GM12873 (cell line): ENCODE results near the gene UTF1.

ENCODE experiments used
- CTCF ChIP-seq: IDR thresholded peaks from 2 replicates; pipeline ENCODE4 v1.5.1; 2012; ENCODE audit warnings: low read depth, mild to moderate bottlenecking, moderate library complexity, low read length, control low read depth; ENCODE audit not compliant: insufficient read depth; ENCODE audit errors: missing control alignments

Gene UTF1

GRCh38 chr10:133230044-133230361, at the start of gene UTF1:
UTF1 (plus strand) TSS chr10:133230217; CDS start chr10:133230289, 72 bp downstream.
- TF ChIP-seq CTCF = no peak

- TF ChIP-seq CTCF = no peak
These were observed 48.9 kb upstream of the UTF1 start for GRCh38 chr10:133180965-133181639.

GRCh38 chr10:133182190-133182589, 47.8 kb upstream of the UTF1 start:
- no peak for TF ChIP-seq CTCF

GRCh38 chr10:133182791-133183645, 47.0 kb upstream of the UTF1 start:
- TF ChIP-seq CTCF = no peak

- no peak for TF ChIP-seq CTCF
These were observed 46.2 kb upstream of the UTF1 start for GRCh38 chr10:133183646-133184378.

- no peak for TF ChIP-seq CTCF
These were observed 45.3 kb upstream of the UTF1 start for GRCh38 chr10:133184591-133185244.
